ENCODE data around the gene RFPL1.

RFPL1 gene

DNA sequence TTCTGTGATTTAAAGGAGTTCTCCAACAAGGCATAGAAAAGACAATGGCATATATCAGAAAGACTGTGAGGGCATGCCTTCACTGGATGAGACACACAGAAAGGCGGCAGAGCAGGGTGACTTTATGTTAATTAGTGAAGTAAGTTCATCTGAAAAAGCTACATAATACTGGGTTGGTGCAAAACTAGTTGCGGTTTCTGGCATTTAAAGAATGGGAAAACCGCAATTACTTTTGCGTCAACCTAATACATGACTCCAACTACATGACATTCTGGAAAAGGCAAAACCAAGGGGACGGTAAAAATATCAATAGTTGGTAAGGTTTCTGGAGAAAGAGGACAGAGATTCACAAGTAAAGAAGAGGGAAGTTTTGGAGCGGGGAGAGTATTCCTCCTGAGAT lies 5.1 kb downstream of the RFPL1 start:
- DNase-seq (ENCODE audit: low read depth) = no peak
- H3K4me3 ChIP-seq (ENCODE audit: control insufficient read depth, low read depth, low read length) = no peak overlapping the region
- TF ChIP-seq, protein P1, sequence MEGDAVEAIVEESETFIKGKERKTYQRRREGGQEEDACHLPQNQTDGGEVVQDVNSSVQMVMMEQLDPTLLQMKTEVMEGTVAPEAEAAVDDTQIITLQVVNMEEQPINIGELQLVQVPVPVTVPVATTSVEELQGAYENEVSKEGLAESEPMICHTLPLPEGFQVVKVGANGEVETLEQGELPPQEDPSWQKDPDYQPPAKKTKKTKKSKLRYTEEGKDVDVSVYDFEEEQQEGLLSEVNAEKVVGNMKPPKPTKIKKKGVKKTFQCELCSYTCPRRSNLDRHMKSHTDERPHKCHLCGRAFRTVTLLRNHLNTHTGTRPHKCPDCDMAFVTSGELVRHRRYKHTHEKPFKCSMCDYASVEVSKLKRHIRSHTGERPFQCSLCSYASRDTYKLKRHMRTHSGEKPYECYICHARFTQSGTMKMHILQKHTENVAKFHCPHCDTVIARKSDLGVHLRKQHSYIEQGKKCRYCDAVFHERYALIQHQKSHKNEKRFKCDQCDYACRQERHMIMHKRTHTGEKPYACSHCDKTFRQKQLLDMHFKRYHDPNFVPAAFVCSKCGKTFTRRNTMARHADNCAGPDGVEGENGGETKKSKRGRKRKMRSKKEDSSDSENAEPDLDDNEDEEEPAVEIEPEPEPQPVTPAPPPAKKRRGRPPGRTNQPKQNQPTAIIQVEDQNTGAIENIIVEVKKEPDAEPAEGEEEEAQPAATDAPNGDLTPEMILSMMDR (IDR thresholded peaks at IDR 0.05; ENCODE audit: control insufficient read depth, insufficient read depth, low read depth, low read length, missing control alignments) = no peak

DNA sequence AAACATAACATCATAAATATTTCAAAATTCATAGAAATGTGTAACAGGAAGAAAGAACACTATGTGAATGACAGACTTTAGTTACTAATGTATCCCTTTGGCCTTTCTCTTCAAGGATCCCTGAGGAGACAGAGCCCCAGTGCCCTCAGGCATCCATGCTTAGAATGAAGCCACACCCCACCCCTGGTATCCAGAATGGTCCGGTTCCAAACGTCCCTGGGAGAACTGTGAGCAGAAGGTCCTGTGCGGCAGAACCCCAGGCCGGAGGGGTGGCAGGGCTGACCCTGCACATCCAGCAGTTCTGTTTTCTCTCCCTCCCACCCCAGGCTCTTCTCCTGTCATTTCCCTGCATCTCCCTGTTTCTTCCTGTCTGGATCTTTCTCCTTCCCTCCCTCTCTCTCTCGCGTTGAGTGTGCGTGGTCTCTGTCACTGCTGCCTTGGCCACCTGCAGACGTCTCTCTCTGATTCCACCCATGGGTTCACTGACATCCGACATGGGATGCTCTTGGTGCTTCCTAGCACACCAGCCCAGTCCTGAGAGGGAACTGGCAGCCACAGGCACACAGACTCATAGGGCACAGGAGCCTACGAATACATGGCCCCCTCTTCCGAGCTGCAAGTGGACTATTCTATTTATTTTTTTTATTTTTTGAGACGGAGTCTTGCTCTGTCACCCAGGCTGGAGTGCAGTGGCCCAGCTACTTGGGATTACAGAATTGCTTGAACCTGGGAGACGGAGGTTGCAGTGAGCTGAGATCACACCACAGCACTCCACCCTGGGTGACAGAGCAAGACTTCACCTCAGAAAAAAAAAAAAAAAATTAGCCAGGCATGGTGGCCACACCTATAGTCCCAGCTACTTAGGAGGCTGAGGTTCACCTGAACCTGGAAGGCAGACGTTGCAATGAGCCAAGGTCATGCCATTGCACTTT lies 5.7 kb downstream of the RFPL1 start:
- H3K4me3 ChIP-seq (ENCODE audit: control insufficient read depth, low read depth, low read length) = no peak overlapping the region
- no peak for DNase-seq (ENCODE audit: low read depth)
- TF ChIP-seq, protein P1 (IDR thresholded peaks at IDR 0.05; ENCODE audit: control insufficient read depth, insufficient read depth, low read depth, low read length, missing control alignments) = no peak

DNA sequence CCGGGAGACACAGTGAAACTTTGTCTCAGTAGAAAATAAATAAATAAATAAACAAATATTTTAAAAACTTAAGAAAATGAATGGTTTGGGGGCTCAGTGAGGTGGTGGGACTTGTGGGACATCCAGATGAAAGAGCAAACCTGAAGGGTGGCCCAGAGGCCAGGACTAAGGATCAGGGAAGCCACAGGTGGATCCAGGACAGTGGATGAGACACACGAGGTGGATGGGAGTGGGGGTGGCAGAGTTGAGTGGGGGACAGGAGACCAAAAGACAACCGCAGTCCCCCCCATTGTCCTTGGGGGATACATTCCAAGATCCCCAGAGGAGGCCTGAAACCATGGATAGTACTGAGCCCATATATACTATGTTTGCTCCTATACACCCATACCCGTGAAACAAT lies 7.1 kb downstream of the RFPL1 start:
- TF ChIP-seq, protein P1 (IDR thresholded peaks at IDR 0.05; ENCODE audit: control insufficient read depth, insufficient read depth, low read depth, low read length, missing control alignments) = no peak
- H3K4me3 ChIP-seq (ENCODE audit: control insufficient read depth, low read depth, low read length) = no peak overlapping the region
- DNase-seq (ENCODE audit: low read depth) = no peak

DNA sequence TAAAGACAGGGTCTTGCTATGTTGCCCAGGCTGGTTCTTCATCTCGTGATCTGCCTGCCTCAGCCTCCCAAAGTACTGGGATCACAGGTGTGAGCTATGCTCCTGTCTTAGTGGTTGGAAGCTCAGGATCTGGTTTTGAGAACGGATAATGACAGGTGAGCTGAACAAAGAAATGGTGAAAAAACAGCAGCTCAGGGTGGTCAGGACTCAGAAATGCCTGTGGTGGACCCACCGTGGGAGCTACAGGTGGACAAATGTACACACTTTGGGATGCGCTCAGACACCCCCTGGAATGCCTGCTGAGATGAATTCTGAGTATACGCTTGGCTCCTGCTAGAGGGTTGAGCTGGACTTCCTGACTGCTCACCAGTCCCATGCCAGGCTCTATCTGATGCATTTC lies 9.5 kb downstream of the RFPL1 start:
- H3K4me3 ChIP-seq (ENCODE audit: control insufficient read depth, low read depth, low read length) = no peak overlapping the region
- DNase-seq (ENCODE audit: low read depth) = no peak
- TF ChIP-seq, protein P1 (IDR thresholded peaks at IDR 0.05; ENCODE audit: control insufficient read depth, insufficient read depth, low read depth, low read length, missing control alignments) = no peak

DNA sequence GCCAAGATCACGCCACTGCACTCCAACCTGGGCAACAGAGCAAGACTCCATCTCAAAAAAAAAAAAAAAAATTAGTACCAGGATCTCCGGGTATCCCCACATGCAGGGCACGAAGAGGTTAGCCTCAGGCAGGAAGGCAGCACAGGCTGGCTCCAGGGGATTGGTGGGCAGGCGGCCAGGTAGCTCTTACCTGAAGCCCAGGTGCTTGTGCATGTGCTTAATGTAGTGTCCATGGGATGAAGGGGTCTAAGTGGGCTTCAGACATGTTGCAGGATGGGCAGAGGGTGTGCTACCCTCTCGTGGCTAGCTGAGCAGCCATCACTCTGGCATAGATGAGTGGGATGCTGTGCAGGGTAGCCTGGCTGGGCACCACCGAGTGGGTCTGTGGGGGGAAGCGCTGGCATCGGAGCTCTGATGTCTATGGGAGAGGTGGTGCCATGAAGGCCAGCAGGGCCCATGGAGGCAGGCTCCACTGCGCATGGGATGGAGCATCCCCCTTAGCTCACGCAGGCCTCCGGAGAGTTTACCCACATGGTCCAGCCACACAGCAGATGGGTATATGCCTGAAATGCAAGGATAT lies 11.0 kb downstream of the RFPL1 start:
- TF ChIP-seq, protein P1 (IDR thresholded peaks at IDR 0.05; ENCODE audit: control insufficient read depth, insufficient read depth, low read depth, low read length, missing control alignments) = no peak
- no peak for DNase-seq (ENCODE audit: low read depth)
- H3K4me3 ChIP-seq (ENCODE audit: control insufficient read depth, low read depth, low read length) = no peak overlapping the region

DNA sequence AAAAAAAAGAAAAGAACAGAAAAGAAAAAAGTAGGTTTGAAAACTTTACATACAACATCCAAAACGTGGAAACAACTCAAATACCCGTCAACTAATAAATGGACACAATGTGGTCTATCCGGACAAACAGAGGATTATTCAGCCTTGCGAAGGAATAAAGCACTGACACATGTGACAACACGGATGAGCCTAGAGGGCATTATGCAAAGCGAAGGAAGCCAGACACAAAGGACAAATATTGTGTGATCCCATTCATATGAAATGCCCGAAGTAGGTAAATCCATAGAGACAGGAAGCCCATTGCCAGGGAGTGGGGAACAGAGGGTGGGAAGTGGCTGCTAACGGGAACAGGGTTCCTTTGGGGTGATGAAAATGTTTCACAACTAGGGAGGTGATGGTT lies 11.8 kb downstream of the RFPL1 start:
- TF ChIP-seq, protein P1 (IDR thresholded peaks at IDR 0.05; ENCODE audit: control insufficient read depth, insufficient read depth, low read depth, low read length, missing control alignments) = no peak
- no peak overlapping the region for H3K4me3 ChIP-seq (ENCODE audit: control insufficient read depth, low read depth, low read length)
- DNase-seq (ENCODE audit: low read depth) = no peak
